Neural cell (in vitro differentiated cells): Measurements from ENCODE around the gene ANGPTL3. TPM values are rescaled to one million over a fixed set of nuclear protein-coding genes. Genes with fewer than 3 reads are reported as not detected.

Source experiments
- H2AFZ ChIP-seq: fragments of 200-600, 300-800 bp; sonication (generic), shearing (Covaris generic); 2 replicates; pipeline ENCODE4 v1.6.0; 2014; ENCODE audit warnings: low read depth, mild to moderate bottlenecking, antibody characterized with exemption, low read length, moderate library complexity
- H3F3A ChIP-seq: fragments of 200-600 bp; shearing (Covaris generic); 2 replicates; pipeline ENCODE4 v1.6.1; 2016; ENCODE audit warnings: mild to moderate bottlenecking, moderate library complexity, mixed read lengths, antibody characterized with exemption, low read length; ENCODE audit not compliant: insufficient read depth, poor library complexity, severe bottlenecking
- H3K27ac ChIP-seq: fragments of 200-600, 300-800 bp; sonication (generic), shearing (Covaris generic); 2 replicates; pipeline ENCODE4 v1.5.1; 2014; ENCODE audit warnings: mild to moderate bottlenecking, low read length, moderate library complexity
- H3K27me3 ChIP-seq: fragments of 300-800, 200-600 bp; sonication (generic), shearing (Covaris generic); 2 replicates; pipeline ENCODE4 v1.6.0; 2014; ENCODE audit warnings: mild to moderate bottlenecking, low read depth, low read length, moderate library complexity; ENCODE audit not compliant: insufficient read depth
- H3K36me3 ChIP-seq: fragments of 300-800, 200-600 bp; sonication (generic), shearing (Covaris generic); 2 replicates; pipeline ENCODE4 v1.5.1; 2014; ENCODE audit warnings: mild to moderate bottlenecking, antibody characterized with exemption, low read length, moderate library complexity; ENCODE audit not compliant: insufficient read depth
- H3K4me2 ChIP-seq: fragments of 300-800, 200-600 bp; sonication (generic), shearing (Covaris generic); 2 replicates; pipeline ENCODE4 v1.6.0; 2014; ENCODE audit warnings: mild to moderate bottlenecking, low read length
- H3K4me3 ChIP-seq: fragments of 300-800, 200-600 bp; sonication (generic), shearing (Covaris generic); 2 replicates; pipeline ENCODE4 v1.5.1; 2014; ENCODE audit warnings: mild to moderate bottlenecking, low read length, moderate library complexity
- H3K79me2 ChIP-seq: fragments of 200-600 bp; shearing (Covaris generic); replicated peaks from 2 replicates; pipeline ENCODE4 v1.6.0; 2014; ENCODE audit warnings: mild to moderate bottlenecking, low read length, moderate library complexity; ENCODE audit not compliant: insufficient read depth
- H3K9ac ChIP-seq: fragments of 300-800, 200-600 bp; sonication (generic), shearing (Covaris generic); 2 replicates; pipeline ENCODE4 v1.6.1; 2016; ENCODE audit warnings: mild to moderate bottlenecking, low read length, mixed read lengths
- H3K9me2 ChIP-seq: fragments of 200-600 bp; shearing (Covaris generic); 2 replicates; pipeline ENCODE4 v1.6.1; 2016; ENCODE audit warnings: mild to moderate bottlenecking, low read length, mixed read lengths; ENCODE audit not compliant: insufficient read depth
- H3K9me3 ChIP-seq: fragments of 200-600, 300-800 bp; sonication (generic), shearing (Covaris generic); 2 replicates; pipeline ENCODE4 v1.6.1; 2016; ENCODE audit warnings: mild to moderate bottlenecking, mixed run types, low read length, moderate library complexity, mixed read lengths
- H4K20me1 ChIP-seq: fragments of 200-600 bp; shearing (Covaris generic); 2 replicates; pipeline ENCODE4 v1.6.1; 2016; ENCODE audit warnings: mild to moderate bottlenecking, mixed run types; ENCODE audit not compliant: insufficient read depth
- CTCF ChIP-seq: fragments of 450-650 bp; IDR thresholded peaks from 2 replicates; pipeline ENCODE4 v1.5.1; 2014; ENCODE audit warnings: antibody characterized with exemption, mild to moderate bottlenecking, moderate library complexity; ENCODE audit not compliant: poor library complexity, severe bottlenecking
- EP300 ChIP-seq: fragments of 450-650 bp; conservative IDR thresholded peaks from 2 replicates; pipeline ENCODE4 v1.6.1; 2014; ENCODE audit warnings: antibody characterized with exemption, mild to moderate bottlenecking, moderate library complexity; ENCODE audit not compliant: poor library complexity, severe bottlenecking
- EZH2 ChIP-seq: fragments of 200-600, 300-800 bp; shearing (Covaris generic), sonication (generic); IDR thresholded peaks from 2 replicates; pipeline ENCODE4 v1.6.1; 2014; ENCODE audit warnings: antibody characterized with exemption, low read length, borderline replicate concordance, mild to moderate bottlenecking; ENCODE audit not compliant: insufficient read depth, poor library complexity, severe bottlenecking
- MXI1 ChIP-seq: fragments of 450-650 bp; conservative IDR thresholded peaks from 2 replicates; pipeline ENCODE4 v1.6.1; 2014; ENCODE audit warnings: antibody characterized with exemption, mild to moderate bottlenecking; ENCODE audit not compliant: poor library complexity, severe bottlenecking
- POLR2AphosphoS5 ChIP-seq: IDR thresholded peaks from 2 replicates; pipeline ENCODE4 v1.6.1; 2012
- RAD21 ChIP-seq: fragments of 450-650 bp; conservative IDR thresholded peaks from 2 replicates; pipeline ENCODE4 v1.6.1; 2014; ENCODE audit warnings: antibody characterized with exemption, mild to moderate bottlenecking, moderate library complexity
- REST ChIP-seq: IDR thresholded peaks from 2 replicates; pipeline ENCODE4 v1.6.1; 2012; ENCODE audit warnings: borderline replicate concordance
- SMC3 ChIP-seq: fragments of 450-650 bp; conservative IDR thresholded peaks from 2 replicates; pipeline ENCODE4 v1.6.1; 2014; ENCODE audit warnings: antibody characterized with exemption, mild to moderate bottlenecking, moderate library complexity; ENCODE audit not compliant: poor library complexity
- TAF1 ChIP-seq: IDR thresholded peaks from 2 replicates; pipeline ENCODE4 v1.6.1; 2012; ENCODE audit warnings: low read depth
- polyA plus RNA-seq: library from polyadenylated mRNA; depleted of rRNA; stranded (reverse); fragments of >200 nt; gene quantifications from 2 replicates; pipeline ENCODE4 v1.2.3, GENCODE V29; 2014

ANGPTL3 gene
- polyA plus RNA-seq, 1 donor from 2014 or later, result not detected

- no peaks in the 10 kb centered on the region for H3K79me2 ChIP-seq
- H3K4me2 ChIP-seq, result no peak overlapping the region
- H3F3A ChIP-seq, result no peaks in the 10 kb centered on the region
- H3K36me3 ChIP-seq, result peaks cover 6% of the 10 kb centered on the region
- H4K20me1 ChIP-seq, result no peaks in the 10 kb centered on the region
- no peak overlapping the region for H3K4me3 ChIP-seq
- H3K9me2 ChIP-seq, result no peaks in the 10 kb centered on the region
- no peak overlapping the region for H3K27ac ChIP-seq
- H3K9ac ChIP-seq, result no peak overlapping the region
- no peaks in the 10 kb centered on the region for H3K9me3 ChIP-seq
- no peak overlapping the region for H2AFZ ChIP-seq
- TF ChIP-seq CTCF (no peak), REST (no peak), EP300 (no peak), EZH2 (no peak), RAD21 (no peak), TAF1 (no peak), POLR2AphosphoS5 (no peak), SMC3 (no peak)
- H3K27me3 ChIP-seq, result no peaks in the 10 kb centered on the region
Measured at GRCh38 chr1:62621907-62622306, 24.6 kb downstream of the ANGPTL3 start.

GRCh38 chr1:62625415-62625814 lies 28.1 kb downstream of the ANGPTL3 start:
- Histone ChIP-seq H2AFZ (no peak overlapping the region), H3K9me2 (no peaks in the 10 kb centered on the region), H4K20me1 (no peaks in the 10 kb centered on the region), H3K4me3 (no peak overlapping the region), H3K9ac (no peak overlapping the region), H3K36me3 (peaks cover 2% of the 10 kb centered on the region), H3K27ac (no peak overlapping the region), H3K27me3 (no peaks in the 10 kb centered on the region), H3K79me2 (no peaks in the 10 kb centered on the region), H3F3A (no peaks in the 10 kb centered on the region), H3K4me2 (no peak overlapping the region), H3K9me3 (no peaks in the 10 kb centered on the region)
- TF ChIP-seq TAF1 (no peak), SMC3 (no peak), RAD21 (no peak), CTCF (no peak), POLR2AphosphoS5 (no peak), REST (no peak), MXI1 (no peak), EZH2 (no peak)
